Colon (tissue), 2 donors: ENCODE results near the gene TTC19.
A peak's percentile ranks its signal among the peaks of the same experiment; 100 is the strongest.
"Not testable (repeated sequence)": the region's sequence is repeated elsewhere in the genome, so short reads cannot be mapped to it uniquely, and the experiment has no call there.

Experiments used
- FAIRE-seq: peaks from 2 replicates; lab custom pipeline; 2012; peaks lifted over from hg19 to GRCh38; lab: Jason Lieb, UNC
- donor health status: control.
- donor health status: control.

TTC19 gene

DNA sequence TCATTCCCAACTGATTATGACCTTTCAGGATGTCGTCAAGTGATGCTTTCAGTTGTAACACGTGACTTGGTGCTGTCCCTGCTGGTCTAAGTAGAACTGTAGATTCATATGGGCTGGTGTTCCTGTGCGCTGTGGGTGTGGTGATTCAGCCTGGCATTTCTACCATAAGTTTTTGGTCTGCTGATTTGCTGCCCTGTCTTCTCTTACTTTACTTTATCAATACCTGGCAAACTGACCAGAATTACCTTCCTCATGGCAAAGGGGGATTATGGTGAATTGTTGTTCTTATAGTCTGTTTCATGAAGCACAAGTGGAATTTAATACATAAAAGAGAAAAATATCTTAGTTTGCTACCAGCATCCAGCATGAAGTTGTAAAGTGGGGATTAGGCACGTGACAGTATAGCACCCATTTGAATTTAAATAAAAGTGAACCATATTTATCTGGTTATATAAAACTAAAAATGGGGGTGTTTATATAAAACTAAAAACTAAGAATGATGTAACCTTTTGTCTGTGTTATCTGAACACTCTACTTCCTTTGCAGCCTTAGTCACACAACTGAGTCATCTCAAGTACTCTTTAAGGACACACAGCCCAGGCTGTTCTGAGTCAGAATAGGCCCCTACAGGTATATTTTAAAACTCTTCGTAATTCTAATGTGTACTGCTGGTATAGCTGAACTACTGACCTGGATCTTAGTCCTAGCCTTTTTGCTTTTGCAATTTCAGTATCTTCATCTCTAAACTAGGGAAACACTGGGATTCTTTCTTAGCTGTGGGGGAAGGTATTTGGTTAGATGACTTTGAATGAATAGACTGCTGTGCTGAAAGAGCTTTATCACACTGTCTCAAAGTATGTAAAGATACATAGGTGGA is 28.3 kb downstream of the TTC19 start:
- no peak for FAIRE-seq

DNA sequence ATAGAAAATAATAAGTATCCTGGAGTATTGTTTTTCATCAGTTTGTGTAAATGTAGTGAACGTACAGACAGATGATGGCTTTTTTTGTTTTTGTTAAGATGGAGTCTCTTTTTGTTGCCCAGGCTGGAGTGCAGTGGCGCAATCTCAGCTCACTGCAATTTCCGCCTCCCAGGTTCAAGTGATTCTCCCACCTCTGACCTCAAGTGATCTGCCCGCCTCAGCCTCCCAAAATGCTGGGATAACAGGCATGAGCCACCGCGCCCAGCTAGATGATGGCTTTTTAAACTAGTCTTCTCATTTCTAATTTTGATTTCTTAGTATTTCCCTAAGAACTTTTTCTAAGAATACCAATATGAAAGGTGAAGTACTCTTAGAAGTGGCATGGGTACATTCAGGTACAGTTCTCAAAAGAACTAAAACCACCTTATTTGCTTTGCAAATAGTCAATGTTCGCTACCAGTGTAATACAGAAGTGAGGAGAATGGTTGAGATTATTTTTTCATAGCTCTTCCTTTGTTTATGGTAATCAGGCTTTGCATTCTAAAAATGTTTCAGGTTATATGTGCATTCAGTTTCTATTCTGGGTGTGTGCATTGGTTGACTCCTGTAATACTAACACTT is 34.2 kb downstream of the TTC19 start:
- FAIRE-seq, result no peak

DNA sequence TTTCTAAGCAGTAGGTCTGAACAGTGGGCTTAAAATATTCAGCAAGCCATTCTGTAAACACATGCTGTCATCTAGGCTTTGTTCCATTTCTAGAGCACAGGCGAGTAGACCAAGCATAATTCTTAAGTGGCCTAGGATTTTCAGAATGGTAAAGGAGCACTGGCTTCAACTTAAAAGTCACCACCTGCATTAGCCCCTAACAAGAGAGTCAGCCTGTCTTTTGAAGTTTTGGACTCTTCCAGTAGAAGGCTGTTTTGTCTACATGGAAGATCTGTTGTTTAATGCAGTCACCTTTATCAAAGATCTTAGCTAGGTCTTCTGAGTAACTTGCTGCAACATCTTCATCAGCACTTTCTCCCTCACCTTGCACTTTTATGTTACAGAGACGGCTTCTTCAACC is 36.6 kb downstream of the TTC19 start:
- no peak for FAIRE-seq

DNA sequence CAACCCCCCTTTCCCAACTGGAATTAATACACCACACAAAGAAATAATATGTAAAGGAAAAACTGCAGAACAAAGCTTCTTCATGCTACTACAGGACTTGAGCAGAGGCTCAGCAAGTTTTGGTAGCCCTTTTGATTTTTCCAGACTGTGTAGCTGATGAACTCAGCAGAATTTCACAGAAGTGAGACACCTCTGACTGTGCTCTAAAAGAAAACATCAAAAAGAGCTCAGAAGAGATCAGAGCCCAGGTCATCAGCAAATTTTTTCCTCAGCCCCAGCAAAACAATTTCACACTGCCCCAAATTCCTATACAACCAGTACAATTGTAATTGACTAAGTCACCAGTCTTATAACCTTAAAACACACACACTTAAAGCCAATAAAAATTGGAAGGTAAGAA is 38.0 kb downstream of the TTC19 start:
- no peak for FAIRE-seq

DNA sequence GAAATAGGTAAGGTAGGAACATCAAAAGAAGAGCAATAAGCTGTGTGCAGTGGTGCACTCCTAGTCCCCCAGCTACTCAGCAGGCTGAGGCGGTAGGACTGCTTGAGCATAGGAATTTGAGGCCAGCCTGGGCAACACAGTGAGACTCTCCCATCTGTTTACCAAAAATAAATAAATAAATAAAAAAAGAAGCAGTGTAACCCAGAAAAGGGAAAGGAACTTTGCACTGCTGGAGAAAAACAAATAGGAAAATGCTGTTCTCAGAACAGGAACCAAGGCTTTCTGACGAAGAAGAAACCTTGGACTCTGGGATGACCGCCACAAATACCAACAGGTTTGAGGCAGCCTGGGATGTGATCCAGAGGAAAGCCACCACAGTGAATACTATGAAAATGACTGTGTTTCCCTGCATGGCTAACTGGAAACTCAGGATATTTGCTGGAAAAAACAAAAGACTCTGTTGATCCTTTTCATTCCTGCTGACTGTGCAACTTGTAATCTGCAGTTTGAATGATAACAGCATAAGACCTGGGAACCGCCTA is 41.2 kb downstream of the TTC19 start:
- no peak for FAIRE-seq

DNA sequence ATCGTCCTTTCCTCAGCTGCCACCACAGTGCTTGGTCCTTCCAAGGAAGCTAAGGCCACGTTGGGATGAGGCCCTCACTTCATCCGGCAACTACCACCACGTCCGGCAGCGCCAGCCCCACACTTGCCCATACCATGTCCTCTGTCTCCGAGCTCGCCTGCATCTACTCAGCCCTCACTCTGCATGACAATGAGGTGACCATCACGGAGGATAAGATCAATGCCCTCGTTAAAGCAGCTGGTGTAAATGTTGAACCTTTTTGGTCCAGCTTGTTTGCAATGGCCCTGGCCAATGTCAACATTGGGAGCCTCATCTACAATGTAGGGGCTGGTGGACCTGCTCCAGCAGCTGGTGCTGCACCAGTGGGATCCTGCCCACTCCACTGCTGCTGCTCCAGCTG is 44.9 kb downstream of the TTC19 start:
- no peak for FAIRE-seq

DNA sequence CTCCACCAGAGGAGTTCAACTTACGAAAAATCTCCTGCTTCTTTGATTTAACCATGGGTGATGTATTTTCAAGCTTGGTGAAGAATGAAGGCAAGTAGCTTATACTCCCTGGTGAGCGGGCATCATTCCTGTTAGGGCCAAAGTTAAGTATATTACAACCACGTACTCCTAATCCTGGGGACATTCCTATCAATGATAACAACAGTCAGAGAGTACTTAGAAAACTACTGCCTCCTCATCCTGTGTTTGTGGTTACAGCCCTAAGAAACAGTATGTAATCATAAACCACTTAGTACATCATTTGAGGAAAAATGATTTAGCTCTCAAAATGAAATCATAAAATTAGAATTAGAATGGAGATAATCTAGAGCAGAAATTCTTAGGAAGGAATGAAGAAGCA is 47.3 kb downstream of the TTC19 start:
- FAIRE-seq, result no peak

DNA sequence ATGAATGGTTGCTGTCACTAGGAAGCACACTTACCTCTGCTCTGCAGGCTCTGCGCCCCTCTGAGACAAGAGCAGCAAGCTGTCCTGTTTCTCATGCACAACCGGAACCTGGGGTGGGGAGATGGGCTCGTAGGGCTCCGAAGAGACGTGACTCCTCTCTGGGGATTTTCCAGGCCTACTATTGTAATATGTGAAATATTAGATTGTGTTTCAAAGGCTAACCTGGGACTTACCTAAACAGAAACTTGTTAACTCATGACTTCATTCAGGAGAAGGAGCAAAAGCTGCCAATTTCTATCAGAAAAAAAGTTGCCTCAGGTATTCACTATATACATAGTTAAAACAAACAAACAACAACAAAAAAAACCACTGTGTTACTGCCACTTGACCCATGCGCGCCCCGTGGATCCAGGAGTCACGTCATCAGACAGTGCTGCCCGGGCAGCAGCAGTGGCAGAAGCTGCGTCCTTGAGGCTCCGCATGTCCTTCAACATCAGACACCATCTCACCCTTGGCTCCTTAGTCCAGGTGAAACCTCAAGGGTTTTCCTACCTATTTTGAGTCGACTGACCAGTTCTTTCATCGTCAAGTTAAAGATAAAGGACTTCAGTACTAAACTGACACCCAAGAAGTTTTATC is 49.3 kb downstream of the TTC19 start:
- no peak for FAIRE-seq

DNA sequence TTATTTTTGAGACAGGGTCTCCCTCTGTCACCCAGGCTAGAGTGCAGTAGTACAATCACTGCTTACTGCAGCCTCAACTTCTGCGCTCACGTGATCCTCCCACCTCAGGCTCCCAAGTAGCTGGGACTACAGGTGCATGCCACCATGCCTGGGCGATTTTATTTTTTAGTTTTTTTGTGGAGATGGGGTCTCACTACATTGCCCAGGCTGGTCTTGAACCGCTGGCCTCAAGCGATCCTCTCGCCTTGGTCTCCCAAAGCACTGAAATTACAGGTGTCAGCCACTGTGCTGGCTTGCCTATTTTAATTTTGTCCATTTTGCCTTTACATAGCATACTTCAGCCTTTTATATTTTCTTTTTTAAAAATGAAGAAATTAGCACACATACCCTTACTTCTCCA is 51.2 kb downstream of the TTC19 start:
- FAIRE-seq, result no peak

DNA sequence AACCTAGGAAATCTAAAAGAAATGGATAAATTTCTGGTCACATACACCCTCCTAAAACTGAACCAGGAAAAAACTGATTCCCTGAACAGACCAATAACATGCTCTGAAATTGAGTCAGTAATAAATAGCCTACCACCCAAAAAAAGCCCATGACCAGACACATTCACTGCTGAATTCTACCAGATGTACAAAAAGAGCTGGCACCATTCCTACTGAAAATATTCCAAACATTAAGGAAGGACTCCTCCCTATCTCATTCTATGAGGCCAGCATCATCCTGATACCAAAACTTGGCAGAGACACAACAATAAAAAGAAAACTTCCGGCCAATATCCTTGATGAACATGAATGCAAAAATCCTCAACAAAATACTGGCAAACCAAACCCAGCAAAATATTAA is 52.9 kb downstream of the TTC19 start:
- FAIRE-seq, result no peak

DNA sequence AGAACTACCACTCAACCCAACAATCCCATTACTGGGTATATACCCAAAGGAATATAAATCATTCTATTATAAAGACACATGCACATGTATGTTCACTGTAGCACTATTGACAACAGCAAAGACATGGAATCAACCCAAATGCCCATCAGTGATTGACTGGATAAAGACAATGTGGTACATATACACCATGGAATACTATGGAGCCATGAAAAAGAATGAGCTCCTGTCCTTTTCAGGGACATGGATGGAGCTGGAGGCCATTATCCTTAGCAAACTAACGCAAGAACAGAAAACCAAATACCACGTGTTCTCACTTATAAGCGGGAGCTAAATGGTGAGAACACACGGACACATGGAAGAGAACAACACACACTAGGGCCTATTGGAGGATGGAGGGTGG is 55.5 kb downstream of the TTC19 start:
- FAIRE-seq, result not testable (repeated sequence)

DNA sequence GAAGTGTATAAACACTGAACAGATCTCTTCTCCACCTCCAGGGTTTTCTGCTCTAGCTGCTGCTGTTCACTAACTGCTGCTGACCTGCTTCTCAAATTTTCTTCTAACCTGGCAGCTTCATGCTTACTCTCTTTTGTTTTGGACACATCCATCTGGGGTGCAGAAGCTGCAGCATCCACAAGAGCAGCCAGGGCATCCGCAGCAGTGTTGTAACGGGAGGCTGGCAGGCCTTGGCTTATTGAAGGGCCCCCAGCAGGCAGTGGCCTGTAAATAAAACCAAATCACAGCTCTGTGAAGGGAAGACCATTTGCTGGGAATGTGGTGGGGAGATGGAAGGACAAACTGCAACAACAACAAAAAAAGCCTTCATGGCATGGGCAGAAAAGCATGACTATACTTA is 62.0 kb downstream of the TTC19 start:
- no peak for FAIRE-seq

DNA sequence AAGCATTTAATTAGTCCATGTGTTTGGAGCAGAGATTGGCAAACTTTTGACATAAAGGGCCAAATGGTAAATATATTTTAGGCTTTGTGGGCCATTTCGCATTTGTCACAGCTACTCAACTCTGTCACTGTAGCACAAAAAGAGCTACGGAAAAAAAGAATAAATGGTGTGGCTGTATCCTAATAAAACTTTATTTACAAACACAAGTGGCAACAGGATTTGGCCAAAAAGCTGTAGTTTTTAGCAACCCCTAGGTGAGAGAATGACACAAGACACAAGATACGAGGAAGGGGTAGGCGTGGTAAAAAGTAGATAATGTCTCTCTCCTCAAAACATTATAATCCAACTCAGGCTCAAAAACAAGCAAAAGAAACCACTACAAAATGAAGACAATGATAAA is 66.5 kb downstream of the TTC19 start:
- no peak for FAIRE-seq

DNA sequence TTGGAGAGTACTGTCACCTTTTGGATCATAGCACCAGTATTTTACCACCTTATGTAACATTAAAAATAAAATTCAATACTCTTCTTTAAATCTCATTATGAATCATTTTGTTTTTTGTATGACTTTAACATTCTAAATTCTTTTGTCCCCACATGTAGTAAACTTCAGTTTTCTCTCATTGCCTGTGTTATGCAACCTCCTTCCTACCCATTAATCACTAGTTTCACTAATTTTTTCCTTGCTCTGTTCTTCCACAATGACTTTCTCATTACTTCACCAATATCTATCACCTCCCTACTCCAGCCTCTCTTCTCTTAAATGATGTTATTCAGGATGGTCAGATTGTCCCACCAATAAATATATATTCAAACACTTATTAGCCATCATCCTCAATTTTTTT is 68.7 kb downstream of the TTC19 start:
- no peak for FAIRE-seq

DNA sequence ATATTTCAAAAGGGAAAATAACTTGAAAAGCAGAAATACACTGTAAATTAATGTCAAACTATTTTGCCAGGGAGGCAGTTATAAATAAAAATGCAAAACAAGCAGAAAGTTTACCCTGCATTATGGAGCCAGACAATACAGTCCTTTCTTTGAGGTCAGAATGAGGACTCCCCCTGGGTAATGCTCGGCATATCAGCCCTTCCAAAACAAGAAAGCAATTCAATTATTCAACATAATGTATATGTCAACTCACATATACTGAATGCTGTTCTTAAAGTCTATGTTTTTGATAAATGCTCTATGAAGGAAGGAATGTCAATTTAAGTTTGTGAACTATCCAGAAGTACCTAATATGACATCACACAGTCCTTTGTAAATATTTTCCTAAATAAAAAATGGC is 72.4 kb downstream of the TTC19 start:
- no peak for FAIRE-seq

DNA sequence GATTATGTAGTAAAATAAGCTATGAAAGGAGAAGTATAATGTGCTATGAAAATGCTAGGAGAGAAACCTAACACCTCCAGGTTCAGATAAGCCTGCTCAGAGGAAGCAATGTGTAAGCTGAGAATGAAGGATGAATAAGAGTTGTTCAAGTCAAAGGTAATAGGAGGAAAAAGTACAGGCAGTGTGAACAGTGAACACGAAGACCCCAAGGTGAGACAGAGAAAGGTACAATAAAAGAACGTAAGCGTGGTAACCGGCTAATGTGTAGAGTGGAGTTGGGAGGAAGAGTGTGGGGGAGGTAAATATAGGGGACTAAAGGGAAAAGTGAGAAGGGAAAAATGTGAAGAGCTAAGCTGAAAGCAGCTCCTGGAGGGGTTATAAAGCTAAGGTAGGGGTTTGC is 74.2 kb downstream of the TTC19 start:
- no peak for FAIRE-seq

DNA sequence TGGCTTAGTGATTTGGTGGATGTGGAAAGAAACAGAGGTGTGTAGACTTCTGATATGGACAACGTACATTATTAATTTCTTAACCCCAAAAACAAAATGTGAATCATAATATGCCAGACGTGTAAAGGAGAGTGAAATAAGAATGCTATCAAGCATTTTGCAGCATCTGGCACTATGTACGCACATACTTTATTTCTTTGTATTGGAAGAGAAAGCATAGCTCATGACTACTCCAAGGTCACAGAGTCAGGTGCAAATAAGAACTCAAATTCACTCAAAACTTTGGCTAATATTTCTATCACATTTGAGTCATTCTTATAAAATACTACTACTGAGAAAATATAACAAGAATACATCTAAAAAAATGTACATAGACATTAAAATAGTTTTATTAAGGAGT is 74.8 kb downstream of the TTC19 start:
- FAIRE-seq, result no peak

DNA sequence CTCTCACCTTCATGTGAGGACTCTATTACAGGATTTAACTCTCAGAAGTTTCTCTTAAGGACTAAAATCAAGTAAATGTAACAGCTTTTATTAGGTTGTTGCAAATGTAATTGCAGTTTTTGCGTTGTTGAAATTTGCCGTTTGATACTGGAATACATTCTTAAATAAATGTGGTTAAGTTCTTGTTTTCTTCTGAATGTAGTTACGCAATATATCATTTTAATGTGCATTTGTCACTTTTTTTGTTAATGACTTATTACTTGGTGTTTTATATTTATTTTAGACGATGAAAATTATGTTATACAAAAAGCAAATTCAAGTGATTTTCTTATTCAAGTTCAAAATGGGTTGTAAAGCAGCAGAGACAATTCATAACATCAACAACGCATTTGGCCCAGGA is 76.3 kb downstream of the TTC19 start:
- peak; percentile 49 for FAIRE-seq
